Stimulated activated naive CD8-positive, alpha-beta T cell treated with anti-CD3 and anti-CD28 coated beads, Interleukin-15, Interleukin-2, amounts not matched to agents 100 ng/mL and 50 ng/mL, for 24 hours (primary cell): ENCODE results near the gene CISTR.

Experiments used
- H3K27ac Mint-ChIP-seq: one replicate; pipeline ENCODE4 v1.8.0; 2021; ENCODE audit warnings: mild to moderate bottlenecking, mixed read lengths
- H3K27me3 Mint-ChIP-seq: one replicate; pipeline ENCODE4 v1.8.0; 2021; ENCODE audit warnings: mixed read lengths
- H3K36me3 Mint-ChIP-seq: one replicate; pipeline ENCODE4 v1.8.0; 2021; ENCODE audit warnings: low read depth, mixed read lengths
- H3K4me1 Mint-ChIP-seq: one replicate; pipeline ENCODE4 v1.8.0; 2021; ENCODE audit warnings: low read depth, mixed read lengths
- H3K4me3 Mint-ChIP-seq: one replicate; pipeline ENCODE4 v1.8.0; 2021; ENCODE audit warnings: mild to moderate bottlenecking, mixed read lengths
- H3K9me3 Mint-ChIP-seq: one replicate; pipeline ENCODE4 v1.8.0; 2021; ENCODE audit warnings: mixed read lengths

Gene CISTR

DNA sequence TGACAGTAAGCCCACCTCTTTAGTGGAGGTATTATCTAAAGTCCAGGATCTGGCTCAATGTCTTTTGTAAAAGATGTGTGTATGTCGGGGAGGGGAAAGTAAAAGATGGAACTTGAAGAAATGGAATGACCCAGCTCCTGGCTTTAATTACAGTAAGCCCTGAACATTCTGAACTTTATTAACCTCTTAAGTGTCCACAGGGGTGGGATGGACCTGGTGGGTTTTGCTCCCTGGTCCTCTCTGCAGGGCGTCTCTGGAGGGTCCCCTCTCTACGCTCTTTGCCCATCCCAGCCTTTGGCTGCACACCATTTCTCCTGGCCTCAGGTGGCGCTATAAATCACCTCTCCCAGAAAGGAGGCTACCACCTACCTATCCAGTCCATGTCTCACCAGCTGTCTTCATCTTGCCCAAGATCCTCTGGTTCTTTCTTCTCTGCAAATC, 3.7 kb upstream of the CISTR start:
- H3K27me3 Mint-ChIP-seq, result peaks cover 25% of the 10 kb centered on the region
- no peak overlapping the region for H3K27ac Mint-ChIP-seq
- no peaks in the 10 kb centered on the region for H3K36me3 Mint-ChIP-seq
- peaks cover 16% of the 10 kb centered on the region for H3K4me1 Mint-ChIP-seq
- H3K9me3 Mint-ChIP-seq, result no peaks in the 10 kb centered on the region
- no peak overlapping the region for H3K4me3 Mint-ChIP-seq

DNA sequence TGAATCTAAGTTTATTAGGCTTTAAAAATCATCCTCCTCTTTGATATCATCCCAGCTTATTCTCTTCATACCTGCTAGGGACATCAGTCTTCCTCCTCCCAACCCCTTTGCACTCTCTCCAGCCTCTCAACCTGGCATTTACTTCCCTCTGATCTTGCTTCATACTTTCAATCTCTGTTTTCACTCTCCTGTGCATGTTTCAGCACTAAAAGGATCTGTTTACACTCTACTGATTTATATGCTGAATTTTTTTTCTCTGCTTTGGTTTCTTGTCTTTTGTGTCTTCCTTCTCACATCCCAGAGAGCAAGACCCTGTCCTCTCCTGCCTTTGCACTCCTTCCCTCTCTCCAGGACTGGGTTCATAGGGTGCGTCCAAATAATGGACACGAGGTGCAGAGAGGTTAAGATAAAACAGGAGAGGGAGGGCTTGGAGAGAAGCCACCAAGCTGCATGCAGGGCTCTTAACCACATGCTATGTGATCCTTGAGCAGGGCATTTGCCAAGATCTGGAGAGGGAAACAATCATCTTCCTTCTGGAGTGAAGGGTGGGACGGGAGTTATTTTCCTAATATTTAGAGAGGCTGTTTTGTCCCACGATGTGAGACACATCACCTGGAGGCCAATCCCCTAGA, 3.0 kb upstream of the CISTR start:
- no peak overlapping the region for H3K27ac Mint-ChIP-seq
- H3K36me3 Mint-ChIP-seq, result no peaks in the 10 kb centered on the region
- no peaks in the 10 kb centered on the region for H3K9me3 Mint-ChIP-seq
- H3K4me1 Mint-ChIP-seq, result peaks cover 16% of the 10 kb centered on the region
- H3K4me3 Mint-ChIP-seq, result no peak overlapping the region
- H3K27me3 Mint-ChIP-seq, result peaks cover 20% of the 10 kb centered on the region

DNA sequence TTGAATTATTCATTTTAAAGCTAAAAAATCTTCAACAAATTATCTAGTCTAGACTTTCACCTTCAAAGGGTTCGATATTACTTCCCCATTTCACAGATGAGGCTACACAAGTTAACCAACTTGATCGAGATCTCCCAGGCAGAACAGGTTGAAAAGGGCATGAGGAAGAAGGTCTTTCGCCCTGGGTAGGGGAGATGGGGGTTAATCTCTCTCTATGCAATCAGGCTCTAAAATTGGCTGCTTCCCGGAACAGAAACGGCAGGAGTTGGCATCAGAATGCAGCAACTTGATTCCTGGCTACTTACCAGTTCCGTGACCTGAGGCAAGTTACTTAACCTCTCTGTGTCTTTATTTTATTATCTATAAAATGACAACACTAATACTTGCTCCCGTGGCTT, 2.4 kb upstream of the CISTR start:
- H3K27ac Mint-ChIP-seq, result no peak overlapping the region
- H3K36me3 Mint-ChIP-seq, result no peaks in the 10 kb centered on the region
- no peak overlapping the region for H3K4me3 Mint-ChIP-seq
- no peaks in the 10 kb centered on the region for H3K9me3 Mint-ChIP-seq
- H3K4me1 Mint-ChIP-seq, result peaks cover 16% of the 10 kb centered on the region
- H3K27me3 Mint-ChIP-seq, result peaks cover 14% of the 10 kb centered on the region

DNA sequence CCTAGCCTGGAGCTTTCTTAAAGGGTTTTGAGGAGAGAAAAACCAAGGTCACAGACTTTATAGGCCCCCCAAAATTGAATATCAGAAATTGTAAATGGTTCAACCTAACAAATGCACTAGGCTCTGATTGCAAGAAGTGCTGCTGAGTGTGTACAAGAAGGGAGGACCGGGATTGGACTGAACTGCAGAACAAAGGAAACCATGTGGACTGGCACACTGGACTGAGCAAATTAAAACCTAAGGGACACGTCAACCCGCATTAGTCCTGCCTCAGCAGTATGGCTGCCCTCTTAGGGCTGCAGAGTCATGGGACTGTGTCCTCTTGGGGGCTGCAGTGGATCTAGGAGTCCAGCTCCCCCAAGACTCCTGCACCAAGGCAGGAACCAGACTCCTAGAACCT, 842 bp upstream of the CISTR start:
- no peak overlapping the region for H3K27ac Mint-ChIP-seq
- peaks cover 18% of the 10 kb centered on the region for H3K4me1 Mint-ChIP-seq
- H3K36me3 Mint-ChIP-seq, result no peaks in the 10 kb centered on the region
- peaks cover 2% of the 10 kb centered on the region for H3K27me3 Mint-ChIP-seq
- no peaks in the 10 kb centered on the region for H3K9me3 Mint-ChIP-seq
- no peak overlapping the region for H3K4me3 Mint-ChIP-seq

DNA sequence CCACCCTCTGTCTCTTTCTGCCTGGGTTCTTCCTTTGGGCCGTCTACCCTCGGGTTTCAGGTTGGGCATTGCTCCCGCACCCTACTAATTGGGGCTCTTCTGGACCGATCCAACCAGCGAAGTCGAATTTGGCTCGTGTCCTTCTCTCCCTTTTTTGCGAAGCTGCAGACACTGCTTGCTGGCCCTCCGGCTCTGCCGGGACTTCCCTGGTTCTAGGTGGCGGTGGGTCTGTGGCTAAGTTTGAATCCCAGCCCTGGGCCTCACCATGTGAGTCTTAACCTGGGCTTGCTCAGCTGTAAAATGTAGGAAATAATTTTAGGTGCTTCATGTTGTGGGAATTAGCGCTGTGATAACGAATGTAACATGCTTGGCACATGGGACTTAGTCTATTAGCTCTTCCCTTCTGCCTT, 418 bp upstream of the CISTR start:
- peaks cover 7% of the 10 kb centered on the region for H3K27me3 Mint-ChIP-seq
- H3K4me1 Mint-ChIP-seq, result peaks cover 22% of the 10 kb centered on the region
- H3K4me3 Mint-ChIP-seq, result no peak overlapping the region
- H3K36me3 Mint-ChIP-seq, result no peaks in the 10 kb centered on the region
- H3K9me3 Mint-ChIP-seq, result no peaks in the 10 kb centered on the region
- no peak overlapping the region for H3K27ac Mint-ChIP-seq

DNA sequence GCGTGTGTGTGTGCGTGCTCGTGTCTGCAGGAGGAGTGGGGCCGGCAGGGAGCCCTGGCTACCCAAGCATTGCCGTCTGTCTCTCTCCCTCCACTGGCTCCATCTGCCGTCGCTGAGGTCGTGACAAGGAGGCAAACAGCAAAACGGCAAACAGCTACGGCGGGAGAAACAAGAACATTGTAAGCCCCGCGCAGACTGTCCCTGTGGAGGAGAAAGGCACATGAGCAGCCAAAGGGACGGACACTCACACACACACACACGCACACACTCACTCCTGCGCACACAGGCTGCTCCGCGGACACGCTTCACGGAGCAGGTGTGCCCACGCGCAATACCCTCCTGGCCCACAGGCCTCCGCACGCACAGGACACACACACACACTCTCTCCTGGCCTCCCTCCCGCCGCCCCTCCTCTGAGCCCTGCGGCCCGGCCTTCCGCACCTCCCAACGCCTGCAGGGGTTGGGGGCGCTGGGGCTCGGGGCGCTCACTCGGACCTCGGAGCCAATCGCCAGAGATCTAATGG, 905 bp downstream of the CISTR start:
- Mint-ChIP-seq H3K27ac (peak overlapping the region; percentile 34), H3K36me3 (no peaks in the 10 kb centered on the region), H3K4me3 (no peak overlapping the region), H3K27me3 (peaks cover 18% of the 10 kb centered on the region), H3K9me3 (no peaks in the 10 kb centered on the region), H3K4me1 (peaks cover 20% of the 10 kb centered on the region)

DNA sequence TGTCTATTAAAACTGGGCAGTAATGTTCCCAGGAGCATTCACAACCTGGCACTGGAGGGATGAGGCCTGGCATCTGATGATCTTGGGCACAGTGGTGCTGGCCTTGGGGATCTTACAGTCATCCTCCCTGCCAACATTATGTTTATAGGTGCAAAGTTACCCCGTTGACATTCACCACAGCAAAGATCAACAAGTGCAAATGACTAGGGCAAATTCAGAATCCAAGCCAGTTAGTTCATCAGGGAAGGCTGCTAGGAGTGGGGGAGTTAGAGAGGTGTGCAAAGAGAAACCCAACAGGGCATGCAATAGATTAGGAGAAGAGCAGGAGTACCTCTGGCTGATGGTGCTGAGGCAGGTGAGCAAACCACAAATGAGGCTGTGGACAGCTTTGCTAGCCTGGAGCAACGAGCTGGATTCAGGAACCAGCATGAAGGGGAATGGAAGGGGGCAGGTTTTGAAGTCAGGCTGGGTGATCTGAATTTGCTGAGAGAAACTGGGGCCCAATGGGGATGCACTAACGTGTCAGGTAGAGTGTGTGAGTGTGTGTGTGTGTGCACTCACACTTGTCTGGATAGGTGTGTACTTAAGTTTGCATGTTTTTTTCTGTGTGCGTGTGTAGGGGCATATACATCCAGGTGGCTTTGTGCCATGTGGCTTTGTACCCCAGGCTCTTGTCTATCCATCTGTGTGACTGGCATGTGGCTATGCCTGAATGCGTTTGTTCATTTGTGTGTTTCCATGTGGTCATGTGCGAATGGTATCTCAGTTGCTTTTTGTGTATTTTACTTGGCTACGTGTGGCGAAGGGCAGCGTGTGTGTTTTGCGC, 1.6 kb downstream of the CISTR start:
- Mint-ChIP-seq H3K27ac (peak overlapping the region; percentile 34), H3K9me3 (no peaks in the 10 kb centered on the region), H3K4me3 (no peak overlapping the region), H3K27me3 (peaks cover 24% of the 10 kb centered on the region), H3K4me1 (peaks cover 15% of the 10 kb centered on the region), H3K36me3 (no peaks in the 10 kb centered on the region)

DNA sequence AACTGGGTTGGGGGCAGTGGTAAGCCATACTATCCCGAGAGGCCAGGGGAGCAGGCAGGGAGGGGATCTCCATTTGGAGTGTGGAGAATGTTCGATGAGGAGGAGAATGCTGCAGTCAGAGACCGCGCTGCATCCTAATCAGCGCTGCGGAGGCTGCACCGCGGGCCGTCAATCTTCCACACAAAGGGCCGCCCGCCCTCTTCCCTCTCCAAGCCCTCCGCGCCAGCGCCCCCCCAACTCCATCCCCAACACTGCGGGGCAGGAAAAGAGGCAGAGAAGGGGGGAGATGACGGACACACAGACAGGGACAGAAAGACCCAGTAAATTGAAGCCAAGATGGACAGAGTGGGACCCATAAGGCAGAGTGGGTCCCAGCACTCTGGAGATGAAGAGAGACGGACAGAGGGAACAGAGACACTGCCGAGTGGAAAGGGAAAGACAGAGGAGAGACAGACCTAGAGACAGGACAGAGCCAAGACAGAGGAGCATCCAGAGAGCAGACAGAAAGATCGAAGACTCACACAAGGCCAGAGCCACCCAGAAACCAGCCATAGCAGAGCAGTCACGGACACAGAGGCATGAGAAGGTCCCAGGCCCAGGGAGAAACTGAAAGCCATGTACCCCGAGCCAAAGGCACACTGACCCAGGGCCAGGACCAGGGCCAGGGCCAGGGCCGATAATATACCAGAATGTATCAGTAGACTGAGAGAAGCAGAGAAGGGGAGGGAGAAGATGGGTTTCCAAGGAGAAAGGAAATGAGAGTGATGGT, 3.5 kb downstream of the CISTR start:
- Mint-ChIP-seq H3K27me3 (peaks cover 41% of the 10 kb centered on the region), H3K4me3 (no peak overlapping the region), H3K9me3 (no peaks in the 10 kb centered on the region), H3K27ac (no peak overlapping the region), H3K36me3 (no peaks in the 10 kb centered on the region), H3K4me1 (peaks cover 15% of the 10 kb centered on the region)

DNA sequence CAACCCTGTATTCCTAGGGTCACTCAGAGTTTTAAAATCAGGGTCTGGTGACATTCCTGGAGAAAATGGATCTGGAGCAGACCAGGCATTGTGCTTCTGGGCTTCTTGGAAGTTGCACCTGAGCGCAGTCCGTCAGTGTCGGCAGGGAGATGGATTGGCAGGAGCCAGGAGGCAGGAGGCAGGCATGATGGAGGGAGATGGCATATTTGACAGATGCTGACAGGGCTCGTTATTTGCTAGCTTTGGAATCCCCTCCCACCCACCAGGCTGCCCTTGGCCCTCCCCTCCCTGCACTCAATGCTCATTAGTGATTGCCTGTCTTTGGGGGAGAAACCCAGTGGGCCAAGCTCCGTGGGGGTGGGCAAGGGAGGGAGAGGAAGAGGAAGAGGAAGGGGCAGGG, 4.7 kb downstream of the CISTR start:
- Mint-ChIP-seq H3K27me3 (peaks cover 51% of the 10 kb centered on the region), H3K4me3 (no peak overlapping the region)

DNA sequence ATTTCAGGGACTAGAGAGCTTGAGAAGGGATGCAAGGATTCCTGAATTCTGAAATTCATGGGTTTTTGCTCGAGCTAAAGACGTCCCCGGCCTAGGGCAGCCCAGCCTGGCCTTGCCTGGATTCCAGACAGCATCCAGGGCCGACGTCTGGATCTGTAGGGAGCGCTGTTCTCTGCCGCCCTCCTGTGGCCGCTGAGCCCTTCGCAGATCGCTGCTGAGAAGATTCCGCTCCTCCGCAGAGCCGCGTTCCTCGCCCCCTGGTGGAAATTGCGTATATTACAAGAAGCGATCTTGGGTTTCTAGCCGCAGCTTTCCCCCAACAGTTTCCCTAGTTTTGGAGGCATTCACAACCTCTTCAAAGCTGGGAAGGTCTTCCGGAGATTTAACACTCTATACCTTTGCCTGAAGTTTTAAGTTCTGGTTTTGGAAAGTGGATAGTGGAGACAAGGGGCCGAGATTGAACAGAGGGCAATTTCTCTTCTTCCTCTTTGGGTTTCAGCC, 5.1 kb downstream of the CISTR start:
- Mint-ChIP-seq H3K27ac (no peak overlapping the region), H3K4me1 (peaks cover 15% of the 10 kb centered on the region), H3K36me3 (no peaks in the 10 kb centered on the region), H3K9me3 (no peaks in the 10 kb centered on the region), H3K4me3 (no peak overlapping the region), H3K27me3 (peaks cover 52% of the 10 kb centered on the region)

More for the DNA sequence above, 4.7 kb downstream of the CISTR start:
- no peaks in the 10 kb centered on the region for H3K9me3 Mint-ChIP-seq
- no peaks in the 10 kb centered on the region for H3K36me3 Mint-ChIP-seq
- H3K4me1 Mint-ChIP-seq, result peaks cover 15% of the 10 kb centered on the region
- H3K27ac Mint-ChIP-seq, result no peak overlapping the region

DNA sequence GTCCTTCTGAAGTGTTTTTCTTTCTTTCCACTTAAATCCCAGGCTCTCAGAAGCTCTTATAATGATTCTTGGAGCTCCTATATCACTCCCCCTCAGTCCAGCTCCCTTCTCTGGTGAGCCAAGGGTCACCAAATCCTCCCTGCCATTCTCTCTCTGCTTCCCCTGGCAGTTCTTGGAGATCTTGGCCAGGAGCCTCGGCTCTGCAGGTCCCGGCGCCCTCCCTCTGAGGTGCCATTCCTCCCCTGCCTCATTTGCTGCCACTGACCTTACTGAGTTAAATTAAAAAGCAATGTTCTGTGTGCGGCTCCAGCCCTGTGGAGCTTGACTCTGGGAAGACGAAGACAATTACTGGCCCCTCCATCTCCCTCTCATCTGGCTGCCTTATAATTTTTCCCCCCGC, 7.0 kb downstream of the CISTR start:
- no peak overlapping the region for H3K27ac Mint-ChIP-seq
- H3K9me3 Mint-ChIP-seq, result no peaks in the 10 kb centered on the region
- peaks cover 52% of the 10 kb centered on the region for H3K27me3 Mint-ChIP-seq
- H3K4me1 Mint-ChIP-seq, result peaks cover 15% of the 10 kb centered on the region
- no peak overlapping the region for H3K4me3 Mint-ChIP-seq
- no peaks in the 10 kb centered on the region for H3K36me3 Mint-ChIP-seq

DNA sequence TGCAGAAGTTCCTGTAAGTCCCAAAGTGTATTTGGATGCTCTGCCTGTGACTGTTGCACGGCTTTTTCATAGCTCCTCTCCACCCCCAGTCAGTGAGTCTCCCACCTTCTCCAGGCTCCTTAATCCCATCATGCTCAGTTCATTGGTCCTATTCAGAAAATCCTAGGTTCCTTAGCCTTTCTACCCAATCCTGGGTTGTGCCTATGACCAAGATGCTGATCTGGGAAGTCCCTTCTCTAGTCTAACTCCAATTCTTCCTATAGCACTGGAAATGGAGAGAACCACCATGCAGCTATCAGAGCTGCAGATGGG, 7.7 kb downstream of the CISTR start:
- no peak overlapping the region for H3K27ac Mint-ChIP-seq
- H3K27me3 Mint-ChIP-seq, result peaks cover 58% of the 10 kb centered on the region
- H3K4me1 Mint-ChIP-seq, result peaks cover 21% of the 10 kb centered on the region

DNA sequence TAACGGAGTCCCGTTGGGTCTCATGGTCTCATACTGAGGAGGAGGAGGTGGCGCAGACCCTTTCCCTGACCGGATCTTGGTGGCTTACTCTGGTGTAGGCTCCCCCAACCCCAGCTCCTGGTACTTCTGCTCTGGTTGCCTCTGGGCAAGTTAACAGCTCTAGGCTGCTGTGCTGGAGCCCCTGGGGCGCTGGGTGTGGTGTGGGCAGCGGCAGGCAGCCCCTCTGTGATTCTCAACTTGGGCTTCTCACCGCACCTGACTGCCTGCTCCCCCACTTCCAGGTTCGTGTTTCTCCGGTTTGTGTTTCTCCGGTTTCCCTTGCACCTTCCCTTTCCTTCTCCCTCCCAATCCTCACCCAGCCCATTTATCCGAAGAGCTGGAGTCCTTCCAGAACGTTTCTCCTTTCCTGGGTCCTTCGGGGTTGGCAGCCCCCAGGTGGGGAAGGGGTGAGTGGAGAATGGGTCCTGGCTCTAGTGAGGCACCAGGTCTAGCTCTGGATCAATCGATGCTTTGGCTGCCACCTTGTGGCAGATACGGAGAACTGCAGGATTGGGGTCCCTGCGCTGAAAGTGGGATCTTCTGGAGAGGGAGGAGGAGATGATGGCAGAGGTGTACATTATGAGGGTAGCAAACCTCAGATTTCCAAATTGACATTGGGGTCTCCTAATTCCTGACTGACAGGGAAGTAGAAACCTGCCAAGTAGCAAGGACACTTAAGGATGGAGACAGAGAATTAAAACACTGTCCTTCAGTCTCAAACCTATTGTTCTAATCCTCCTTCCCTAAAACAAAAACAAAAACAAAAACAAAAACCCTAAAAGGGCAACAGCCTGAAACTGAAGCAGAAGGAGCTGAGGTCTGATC, 8.3 kb downstream of the CISTR start:
- Mint-ChIP-seq H3K27ac (no peak overlapping the region), H3K4me3 (peak overlapping the region; percentile 30), H3K9me3 (no peaks in the 10 kb centered on the region), H3K27me3 (peaks cover 63% of the 10 kb centered on the region), H3K36me3 (no peaks in the 10 kb centered on the region), H3K4me1 (peaks cover 27% of the 10 kb centered on the region)

More for the DNA sequence above, 7.7 kb downstream of the CISTR start:
- Mint-ChIP-seq H3K36me3 (no peaks in the 10 kb centered on the region), H3K9me3 (no peaks in the 10 kb centered on the region), H3K4me3 (no peak overlapping the region)

DNA sequence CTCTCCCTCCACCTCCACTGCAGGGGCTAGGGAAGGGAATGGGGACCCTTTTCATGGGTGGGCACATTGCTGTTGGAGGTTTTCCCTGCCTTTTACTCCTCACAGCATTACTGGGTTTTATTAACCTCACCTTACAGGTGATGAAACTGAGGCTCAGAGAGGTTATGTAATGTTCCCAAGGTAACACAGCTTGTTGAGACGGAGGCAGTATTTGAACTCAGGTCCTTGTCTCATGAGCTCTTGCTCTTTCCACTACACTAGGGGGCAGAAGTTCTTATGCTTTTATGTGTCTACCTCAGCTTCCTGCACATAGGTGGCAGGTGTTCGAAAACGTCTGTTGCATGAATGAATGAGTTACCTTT, 11.7 kb downstream of the CISTR start:
- Mint-ChIP-seq H3K27me3 (peaks cover 60% of the 10 kb centered on the region), H3K4me3 (no peak overlapping the region), H3K9me3 (no peaks in the 10 kb centered on the region), H3K36me3 (no peaks in the 10 kb centered on the region), H3K27ac (no peak overlapping the region), H3K4me1 (peaks cover 15% of the 10 kb centered on the region)
